ENCODE measurements around the gene IMPDH1. TPM values are rescaled to one million over a fixed set of nuclear protein-coding genes. Genes with fewer than 3 reads are reported as not detected.

IMPDH1 gene
- polyA plus RNA-seq, 1 donor from 2014 or later: 49.7 TPM

GRCh38 chr7:128380483-128381106, 29.2 kb downstream of the IMPDH1 start:
- Histone ChIP-seq H3K9me2 (ENCODE audit: insufficient read depth, low read length) (no peaks in the 10 kb centered on the region), H3K4me2 (ENCODE audit: low read length) (no peak overlapping the region), H2AFZ (ENCODE audit: low read depth, low read length) (no peak overlapping the region), H3K27ac (ENCODE audit: low read length) (no peak overlapping the region), H3F3A (ENCODE audit: insufficient read depth, low read length, poor library complexity, severe bottlenecking) (no peaks in the 10 kb centered on the region), H3K36me3 (ENCODE audit: insufficient read depth, low read length) (no peaks in the 10 kb centered on the region), H3K27me3 (ENCODE audit: insufficient read depth, low read depth, low read length) (no peaks in the 10 kb centered on the region), H3K79me2 (replicated peaks; ENCODE audit: insufficient read depth, low read length) (no peaks in the 10 kb centered on the region), H3K9ac (ENCODE audit: low read length) (no peak overlapping the region), H4K20me1 (ENCODE audit: insufficient read depth) (no peaks in the 10 kb centered on the region), H3K4me3 (ENCODE audit: low read length) (no peak overlapping the region), H3K9me3 (ENCODE audit: low read length) (no peaks in the 10 kb centered on the region)
- TF ChIP-seq SMC3 (conservative IDR thresholded peaks at IDR 0.05; ENCODE audit: poor library complexity) (no peak), REST (IDR thresholded peaks at IDR 0.05; ENCODE audit: borderline replicate concordance) (no peak), TAF1 (IDR thresholded peaks at IDR 0.05; ENCODE audit: low read depth) (no peak), CTCF (IDR thresholded peaks at IDR 0.05; ENCODE audit: poor library complexity, severe bottlenecking) (no peak), RAD21 (conservative IDR thresholded peaks at IDR 0.05) (no peak), EZH2 (IDR thresholded peaks at IDR 0.05; ENCODE audit: borderline replicate concordance, insufficient read depth, low read length, poor library complexity, severe bottlenecking) (no peak), EP300 (conservative IDR thresholded peaks at IDR 0.05; ENCODE audit: poor library complexity, severe bottlenecking) (no peak), MXI1 (conservative IDR thresholded peaks at IDR 0.05; ENCODE audit: poor library complexity, severe bottlenecking) (no peak), POLR2AphosphoS5 (IDR thresholded peaks at IDR 0.05) (no peak)

DNA sequence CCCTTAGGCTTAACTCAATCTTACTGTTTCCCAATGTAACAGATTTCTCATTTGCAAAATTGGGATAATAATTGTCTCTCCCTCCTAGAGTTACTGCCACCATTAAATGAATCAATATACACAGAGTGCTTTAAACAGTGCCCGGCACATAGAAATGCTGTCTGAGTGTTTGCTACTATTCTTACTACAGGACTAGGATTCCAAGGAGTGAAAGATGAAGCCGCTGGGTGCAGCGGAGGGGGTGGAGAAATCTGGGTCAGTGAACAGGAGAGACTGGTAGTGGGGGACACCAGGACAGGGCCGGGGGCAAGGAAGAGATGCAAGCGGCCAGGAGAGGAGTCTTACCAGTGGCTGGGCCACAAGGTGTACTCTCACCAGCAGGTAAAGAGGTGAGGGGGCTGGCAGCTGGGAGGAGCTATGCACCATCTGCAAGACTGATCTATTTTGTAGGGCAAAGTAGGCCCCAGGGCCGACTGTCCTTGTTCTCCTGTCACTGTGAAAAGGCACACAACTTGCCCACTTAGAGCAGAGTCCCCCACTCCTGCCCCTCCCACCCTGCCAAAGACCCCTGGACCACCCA, 29.8 kb downstream of the IMPDH1 start:
- Histone ChIP-seq H4K20me1 (ENCODE audit: insufficient read depth) (no peaks in the 10 kb centered on the region), H3K4me2 (ENCODE audit: low read length) (no peak overlapping the region), H3K9ac (ENCODE audit: low read length) (no peak overlapping the region), H3K36me3 (ENCODE audit: insufficient read depth, low read length) (no peaks in the 10 kb centered on the region), H3F3A (ENCODE audit: insufficient read depth, low read length, poor library complexity, severe bottlenecking) (no peaks in the 10 kb centered on the region), H3K27me3 (ENCODE audit: insufficient read depth, low read depth, low read length) (no peaks in the 10 kb centered on the region), H3K9me2 (ENCODE audit: insufficient read depth, low read length) (no peaks in the 10 kb centered on the region), H3K4me3 (ENCODE audit: low read length) (no peak overlapping the region), H3K79me2 (replicated peaks; ENCODE audit: insufficient read depth, low read length) (no peaks in the 10 kb centered on the region), H3K27ac (ENCODE audit: low read length) (no peak overlapping the region), H3K9me3 (ENCODE audit: low read length) (no peaks in the 10 kb centered on the region), H2AFZ (ENCODE audit: low read depth, low read length) (no peak overlapping the region)
- no peak for TF ChIP-seq EZH2 (IDR thresholded peaks at IDR 0.05; ENCODE audit: borderline replicate concordance, insufficient read depth, low read length, poor library complexity, severe bottlenecking)
- TF ChIP-seq RAD21 (conservative IDR thresholded peaks at IDR 0.05): no peak
- TF ChIP-seq POLR2AphosphoS5 (IDR thresholded peaks at IDR 0.05): no peak
- TF ChIP-seq MXI1 (conservative IDR thresholded peaks at IDR 0.05; ENCODE audit: poor library complexity, severe bottlenecking): no peak
- TF ChIP-seq REST (IDR thresholded peaks at IDR 0.05; ENCODE audit: borderline replicate concordance): no peak
- TF ChIP-seq TAF1 (IDR thresholded peaks at IDR 0.05; ENCODE audit: low read depth): no peak
- no peak for TF ChIP-seq SMC3 (conservative IDR thresholded peaks at IDR 0.05; ENCODE audit: poor library complexity)
- no peak for TF ChIP-seq EP300 (conservative IDR thresholded peaks at IDR 0.05; ENCODE audit: poor library complexity, severe bottlenecking)
- no peak for TF ChIP-seq CTCF (IDR thresholded peaks at IDR 0.05; ENCODE audit: poor library complexity, severe bottlenecking)
